MG63 (cell line): ENCODE results near the gene FOXF1. TPM values are rescaled to one million over a fixed set of nuclear protein-coding genes. Genes with fewer than 3 reads are reported as not detected.

Experiments used
- total RNA-seq: library from RNA; depleted of rRNA; stranded (reverse); fragments of >200 nt; shearing (Covaris generic); gene quantifications from 2 replicates; pipeline ENCODE4 v1.2.3, GENCODE V29; 2014; ENCODE audit warnings: low replicate concordance; rRNA removed

Gene FOXF1
- total RNA-seq, 1 experiment from 2014 or later = 13.0 TPM

Other genes with a start within 250 kb of the FOXF1 start
- 40.8 and 43.8 TPM in 2 replicates for gene MTHFSD, start 44.7 kb downstream of the FOXF1 start, total RNA-seq
- 4.6 and 7.1 TPM in 2 replicates for gene FOXC2, start 56.3 kb downstream of the FOXF1 start, total RNA-seq
- gene FOXL1, start 68.0 kb downstream of the FOXF1 start, total RNA-seq = not detected in 2 replicates